Activated naive CD8-positive, alpha-beta T cell treated with anti-CD3 and anti-CD28 coated beads, Interleukin-2, amount 10 ng/mL, durations not matched to agents 7 days and 5 days (primary cell): ENCODE results near the gene LY6G6C. TPM values are rescaled to one million over a fixed set of nuclear protein-coding genes. Genes with fewer than 3 reads are reported as not detected.

ENCODE experiments used
- ATAC-seq: fragments of 150-1000 bp; cut with Tn5 transposase; one replicate; pipeline ENCODE4 v1.10.0; 2021; ENCODE audit warnings: low read depth, moderate library complexity
- POLR2A ChIA-PET: fragments of 350-600 bp; sonication (Branson Sonifier 250); formaldehyde crosslinking; loops from one replicate; lab custom pipeline; 2021; ENCODE audit warnings: antibody characterized with exemption; lab: Charles Lee
- DNase-seq: peaks from one replicate; pipeline ENCODE4 v3.0.0; 2021
- H3K27ac Mint-ChIP-seq: one replicate; pipeline ENCODE4 v1.8.0; 2022; ENCODE audit warnings: mild to moderate bottlenecking, mixed read lengths
- H3K27me3 Mint-ChIP-seq: one replicate; pipeline ENCODE4 v1.8.0; 2022; ENCODE audit warnings: mild to moderate bottlenecking, moderate library complexity, mixed read lengths
- H3K36me3 Mint-ChIP-seq: one replicate; pipeline ENCODE4 v1.8.0; 2021; ENCODE audit warnings: mild to moderate bottlenecking, mixed read lengths
- H3K4me1 Mint-ChIP-seq: one replicate; pipeline ENCODE4 v1.8.0; 2021; ENCODE audit warnings: mixed read lengths
- H3K4me3 Mint-ChIP-seq: one replicate; pipeline ENCODE4 v1.8.0; 2022; ENCODE audit warnings: mild to moderate bottlenecking, moderate library complexity, mixed read lengths
- H3K9me3 Mint-ChIP-seq: one replicate; pipeline ENCODE4 v1.8.0; 2021; ENCODE audit warnings: mixed read lengths
- total RNA-seq, 2 experiments: library from RNA; stranded (reverse); gene quantifications; one replicate each; pipeline ENCODE4 v1.2.3, GENCODE V29; 2021

Gene LY6G6C
- not detected for total RNA-seq

- Mint-ChIP-seq H3K36me3 (peaks cover 10% of the 10 kb centered on the region), H3K27ac (peak within 1 kb of the TSS; percentile 42), H3K4me3 (no peak within 1 kb of the TSS), H3K27me3 (peaks cover 6% of the 10 kb centered on the region), H3K4me1 (peaks cover 20% of the 10 kb centered on the region), H3K9me3 (no peaks in the 10 kb centered on the region)
- POLR2A ChIA-PET, result interaction anchor here (0.8 to 1.6 kb wide), 2 partner anchors 18 to 19 kb away, joined by 3 read pairs; partner anchors contain the start of genes ABHD16A and MSH5
- ATAC-seq (no peak), DNase-seq (no peak)
These were observed at the start of gene LY6G6C for GRCh38 chr6:31721351-31722020. Gene LY6G6C, minus strand, starts transcription at chr6:31721746. Its CDS starts 67 bp downstream, at chr6:31721679.

- Mint-ChIP-seq H3K36me3 (peaks cover 17% of the 10 kb centered on the region), H3K9me3 (no peaks in the 10 kb centered on the region), H3K27ac (peak overlapping the region; percentile 70), H3K27me3 (no peaks in the 10 kb centered on the region), H3K4me1 (peaks cover 29% of the 10 kb centered on the region), H3K4me3 (no peak overlapping the region)
- no peak for DNase-seq
- POLR2A ChIA-PET, result interaction anchor here (0.6 to 4.9 kb wide), 10 partner anchors 10 to 47 kb away, joined by 3 to 57 read pairs (median 5); partner anchors contain the start of genes CLIC1, DDAH2, LSM2 and MSH5
- no peak for ATAC-seq
These were observed 49.3 kb upstream of the LY6G6C start for GRCh38 chr6:31770860-31771259.

GRCh38 chr6:31769684-31770371 is 48.3 kb upstream of the LY6G6C start:
- no peaks in the 10 kb centered on the region for H3K27me3 Mint-ChIP-seq
- peaks cover 23% of the 10 kb centered on the region for H3K4me1 Mint-ChIP-seq
- POLR2A ChIA-PET, result interaction anchor here (0.7 to 4.9 kb wide), 11 partner anchors 11 to 89 kb away, joined by 3 to 57 read pairs (median 3); partner anchors contain the start of genes ABHD16A, CLIC1, DDAH2 and LSM2
- peaks cover 17% of the 10 kb centered on the region for H3K36me3 Mint-ChIP-seq
- DNase-seq (peak; percentile 86), ATAC-seq (peak; percentile 82)
- H3K9me3 Mint-ChIP-seq, result no peaks in the 10 kb centered on the region
- H3K4me3 Mint-ChIP-seq, result no peak overlapping the region
- H3K27ac Mint-ChIP-seq, result peak overlapping the region; percentile 6

GRCh38 chr6:31768363-31769257 is 47.1 kb upstream of the LY6G6C start:
- peaks cover 23% of the 10 kb centered on the region for H3K36me3 Mint-ChIP-seq
- H3K9me3 Mint-ChIP-seq, result no peaks in the 10 kb centered on the region
- no peak overlapping the region for H3K27ac Mint-ChIP-seq
- POLR2A ChIA-PET, result interaction anchor here (4.9 kb wide), 1 partner anchor 31 kb away, joined by 57 read pairs; the partner anchor contains the start of genes CLIC1 and MSH5
- DNase-seq, result no peak
- no peaks in the 10 kb centered on the region for H3K27me3 Mint-ChIP-seq
- H3K4me1 Mint-ChIP-seq, result peaks cover 27% of the 10 kb centered on the region
- no peak overlapping the region for H3K4me3 Mint-ChIP-seq
- ATAC-seq, result no peak

GRCh38 chr6:31767096-31767645 is 45.6 kb upstream of the LY6G6C start:
- H3K27ac Mint-ChIP-seq, result no peak overlapping the region
- no peaks in the 10 kb centered on the region for H3K9me3 Mint-ChIP-seq
- no peak overlapping the region for H3K4me3 Mint-ChIP-seq
- POLR2A ChIA-PET, result interaction anchor here (0.7 kb wide), 1 partner anchor 28 kb away, joined by 4 read pairs; no protein-coding TSS in a partner anchor
- H3K36me3 Mint-ChIP-seq, result peaks cover 25% of the 10 kb centered on the region
- peaks cover 23% of the 10 kb centered on the region for H3K4me1 Mint-ChIP-seq
- H3K27me3 Mint-ChIP-seq, result no peaks in the 10 kb centered on the region
- DNase-seq (no peak), ATAC-seq (no peak)

- ATAC-seq, result no peak
- H3K27ac Mint-ChIP-seq, result no peak overlapping the region
- H3K27me3 Mint-ChIP-seq, result no peaks in the 10 kb centered on the region
These were observed 44.6 kb upstream of the LY6G6C start for GRCh38 chr6:31765910-31766794.

GRCh38 chr6:31765559-31765909 is 44.0 kb upstream of the LY6G6C start:
- peaks cover 21% of the 10 kb centered on the region for H3K4me1 Mint-ChIP-seq
- no peak overlapping the region for H3K27ac Mint-ChIP-seq
- peaks cover 29% of the 10 kb centered on the region for H3K36me3 Mint-ChIP-seq
- no peaks in the 10 kb centered on the region for H3K27me3 Mint-ChIP-seq
- no peak for DNase-seq
- POLR2A ChIA-PET, result interaction anchor here (1.0 kb wide), 2 partner anchors 26 to 32 kb away, joined by 3 read pairs; partner anchors contain the start of gene MSH5
- H3K9me3 Mint-ChIP-seq, result no peaks in the 10 kb centered on the region
- H3K4me3 Mint-ChIP-seq, result no peak overlapping the region
- ATAC-seq, result no peak

More at GRCh38 chr6:31765910-31766794, 44.6 kb upstream of the LY6G6C start:
- Mint-ChIP-seq H3K4me1 (peaks cover 22% of the 10 kb centered on the region), H3K4me3 (no peak overlapping the region), H3K9me3 (no peaks in the 10 kb centered on the region), H3K36me3 (peaks cover 25% of the 10 kb centered on the region)
- POLR2A ChIA-PET, result interaction anchor here (1.0 kb wide), 2 partner anchors 27 to 31 kb away, joined by 3 read pairs; partner anchors contain the start of gene MSH5
- DNase-seq, result no peak

GRCh38 chr6:31764198-31764597 is 42.7 kb upstream of the LY6G6C start:
- H3K27ac Mint-ChIP-seq, result no peak overlapping the region
- H3K9me3 Mint-ChIP-seq, result no peaks in the 10 kb centered on the region
- H3K27me3 Mint-ChIP-seq, result no peaks in the 10 kb centered on the region
- POLR2A ChIA-PET, result interaction anchor here (0.5 to 1.3 kb wide), 4 partner anchors 25 to 65 kb away, joined by 3 read pairs; partner anchors contain the start of genes CLIC1 and MSH5
- DNase-seq (no peak), ATAC-seq (no peak)
- peaks cover 34% of the 10 kb centered on the region for H3K36me3 Mint-ChIP-seq
- no peak overlapping the region for H3K4me3 Mint-ChIP-seq
- peaks cover 18% of the 10 kb centered on the region for H3K4me1 Mint-ChIP-seq

- H3K4me1 Mint-ChIP-seq, result peaks cover 18% of the 10 kb centered on the region
- DNase-seq (no peak), ATAC-seq (no peak)
- POLR2A ChIA-PET, result interaction anchor here (1.3 kb wide), 2 partner anchors 27 to 34 kb away, joined by 3 read pairs; partner anchors contain the start of gene CLIC1
- no peaks in the 10 kb centered on the region for H3K27me3 Mint-ChIP-seq
- H3K4me3 Mint-ChIP-seq, result no peak overlapping the region
- no peaks in the 10 kb centered on the region for H3K9me3 Mint-ChIP-seq
- H3K36me3 Mint-ChIP-seq, result peaks cover 34% of the 10 kb centered on the region
- H3K27ac Mint-ChIP-seq, result peak overlapping the region; percentile 67
These were observed 42.0 kb upstream of the LY6G6C start for GRCh38 chr6:31763619-31763940.

GRCh38 chr6:31762878-31763618 is 41.5 kb upstream of the LY6G6C start:
- Mint-ChIP-seq H3K4me3 (no peak overlapping the region), H3K27ac (no peak overlapping the region), H3K9me3 (no peaks in the 10 kb centered on the region), H3K36me3 (peaks cover 31% of the 10 kb centered on the region), H3K27me3 (no peaks in the 10 kb centered on the region), H3K4me1 (peaks cover 16% of the 10 kb centered on the region)
- POLR2A ChIA-PET, result interaction anchor here (1.3 kb wide), 2 partner anchors 27 to 33 kb away, joined by 3 read pairs; partner anchors contain the start of gene CLIC1
- ATAC-seq, result no peak
- no peak for DNase-seq

GRCh38 chr6:31762356-31762755 is 40.8 kb upstream of the LY6G6C start, which contains the start of gene SAPCD1:
Gene SAPCD1, plus strand, starts transcription at chr6:31762656. Its CDS starts 399 bp downstream, at chr6:31763055.
- Mint-ChIP-seq H3K4me1 (peaks cover 13% of the 10 kb centered on the region), H3K27me3 (no peaks in the 10 kb centered on the region), H3K36me3 (peaks cover 26% of the 10 kb centered on the region), H3K4me3 (no peak within 1 kb of the TSS), H3K9me3 (no peaks in the 10 kb centered on the region), H3K27ac (peak within 1 kb of the TSS; percentile 67)
- ATAC-seq (no peak), DNase-seq (no peak)
- POLR2A ChIA-PET, result no interaction called here
